Stimulated activated CD4-positive, alpha-beta T cell treated with anti-CD3 and anti-CD28 coated beads, Interleukin-4, amount 100 ng/mL, for 1 hour (primary cell): ENCODE data around the gene TMEM176B.

Source experiments
- DNase-seq: peaks from one replicate; pipeline ENCODE4 v3.0.0-alpha.2; 2020

TMEM176B gene

GRCh38 chr7:150799741-150800580 lies at the start of gene TMEM176B:
Gene TMEM176B, minus strand, starts transcription at chr7:150800364. Its CDS starts 3,795 bp downstream, at chr7:150796569.
- no peak for DNase-seq

GRCh38 chr7:150849204-150849775 lies 49.1 kb upstream of the TMEM176B start:
- DNase-seq = no peak

- no peak for DNase-seq
Observed at GRCh38 chr7:150848561-150849115, 48.5 kb upstream of the TMEM176B start.

- DNase-seq = no peak
Observed at GRCh38 chr7:150848111-150848510, 47.9 kb upstream of the TMEM176B start.

GRCh38 chr7:150847536-150847935 lies 47.4 kb upstream of the TMEM176B start:
- no peak for DNase-seq

- DNase-seq = no peak
Observed at GRCh38 chr7:150846291-150847115, 46.3 kb upstream of the TMEM176B start.

GRCh38 chr7:150845421-150845861 lies 45.3 kb upstream of the TMEM176B start:
- DNase-seq = no peak

- no peak for DNase-seq
Observed at GRCh38 chr7:150842716-150843115, 42.6 kb upstream of the TMEM176B start.

- DNase-seq = no peak
Observed at GRCh38 chr7:150842018-150842417, 41.9 kb upstream of the TMEM176B start.

GRCh38 chr7:150838965-150839650 lies 38.9 kb upstream of the TMEM176B start:
- no peak for DNase-seq

- no peak for DNase-seq
Observed at GRCh38 chr7:150835702-150836280, 35.6 kb upstream of the TMEM176B start.

GRCh38 chr7:150835019-150835418 lies 34.9 kb upstream of the TMEM176B start:
- no peak for DNase-seq

- DNase-seq = no peak
Observed at GRCh38 chr7:150831851-150832250, 31.7 kb upstream of the TMEM176B start.

- no peak for DNase-seq
Observed at GRCh38 chr7:150830937-150831336, 30.8 kb upstream of the TMEM176B start.

GRCh38 chr7:150829426-150829825 lies 29.3 kb upstream of the TMEM176B start:
- no peak for DNase-seq

- DNase-seq = no peak
Observed at GRCh38 chr7:150828384-150828783, 28.2 kb upstream of the TMEM176B start.

- DNase-seq = no peak
Observed at GRCh38 chr7:150826061-150826849, 26.1 kb upstream of the TMEM176B start.

- DNase-seq = no peak
Observed at GRCh38 chr7:150824379-150825177, 24.4 kb upstream of the TMEM176B start.

- DNase-seq = no peak
Observed at GRCh38 chr7:150823484-150824126, 23.4 kb upstream of the TMEM176B start.

- DNase-seq = no peak
Observed at GRCh38 chr7:150823043-150823442, 22.9 kb upstream of the TMEM176B start.
